ENCODE measurements around the gene HLA-DQA1.

- TF ChIP-seq CTCF (IDR thresholded peaks at IDR 0.05) (no peak), POLR2A (IDR thresholded peaks at IDR 0.05) (no peak)
Observed at GRCh38 chr6:32627831-32628230, 9.4 kb upstream of the HLA-DQA1 start.
